ENCODE data around the gene APOB. TPM values are rescaled to one million over a fixed set of nuclear protein-coding genes. Genes with fewer than 3 reads are reported as not detected.

APOB gene
- total and polyA plus RNA-seq, 10 of the 15 experiments (the other 5 are each of a cell fraction or from before 2014, with no cell fraction given), result 1.4 TPM; not detected in 9

- SMC1A ChIA-PET (ENCODE audit: uncharacterized antibody, unreplicated experiment), result interaction anchor here (1.3 kb wide), 1 partner anchor 10 kb away, joined by 4 read pairs; no protein-coding TSS in a partner anchor
- no peak for TF ChIP-seq GABPA (IDR thresholded peaks at IDR 0.05; ENCODE audit: low read depth)
- no peak for TF ChIP-seq CBX3 (IDR thresholded peaks at IDR 0.05; ENCODE audit: borderline replicate concordance, low read depth)
- no peak for TF ChIP-seq FOS (IDR thresholded peaks at IDR 0.05; ENCODE audit: borderline replicate concordance, extremely low read depth, insufficient read length)
- no peak for TF ChIP-seq BMI1 (IDR thresholded peaks at IDR 0.05; ENCODE audit: borderline replicate concordance)
- no peak for TF ChIP-seq BCL3 (IDR thresholded peaks at IDR 0.05; ENCODE audit: borderline replicate concordance, insufficient read depth, low read depth, low read length, poor library complexity, severe bottlenecking)
- TF ChIP-seq, protein P1, sequence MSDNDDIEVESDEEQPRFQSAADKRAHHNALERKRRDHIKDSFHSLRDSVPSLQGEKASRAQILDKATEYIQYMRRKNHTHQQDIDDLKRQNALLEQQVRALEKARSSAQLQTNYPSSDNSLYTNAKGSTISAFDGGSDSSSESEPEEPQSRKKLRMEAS (IDR thresholded peaks at IDR 0.05; ENCODE audit: low read depth, low read length), result no peak
- TF ChIP-seq, protein P2, sequence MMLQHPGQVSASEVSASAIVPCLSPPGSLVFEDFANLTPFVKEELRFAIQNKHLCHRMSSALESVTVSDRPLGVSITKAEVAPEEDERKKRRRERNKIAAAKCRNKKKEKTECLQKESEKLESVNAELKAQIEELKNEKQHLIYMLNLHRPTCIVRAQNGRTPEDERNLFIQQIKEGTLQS (IDR thresholded peaks at IDR 0.05; ENCODE audit: borderline replicate concordance, extremely low read depth, low read depth, low read length), result no peak
- no peak for TF ChIP-seq NR2C2 (IDR thresholded peaks at IDR 0.05; ENCODE audit: borderline replicate concordance, control insufficient read depth, insufficient read length, low read depth)
- no peak for TF ChIP-seq JUND (IDR thresholded peaks at IDR 0.05; ENCODE audit: low read depth, low read length)
- no peak for TF ChIP-seq EZH2 (IDR thresholded peaks at IDR 0.05; ENCODE audit: borderline replicate concordance, control insufficient read depth, low read depth, low read length)
- TF ChIP-seq CREM (IDR thresholded peaks at IDR 0.05; ENCODE audit: low read depth), result no peak
- no peak for TF ChIP-seq RB1 (IDR thresholded peaks at IDR 0.05; ENCODE audit: borderline replicate concordance)
- no peak for TF ChIP-seq ETV6 (conservative IDR thresholded peaks at IDR 0.05 in 1 of 2, IDR thresholded peaks at IDR 0.05 in 1 of 2; ENCODE audit: borderline replicate concordance in 1 of 2, low read depth in 1 of 2)
- TF ChIP-seq SMAD1 (IDR thresholded peaks at IDR 0.05; ENCODE audit: low read depth, partially characterized antibody), result no peak
- TF ChIP-seq RFX5 (IDR thresholded peaks at IDR 0.05; ENCODE audit: low read depth, low read length), result no peak
- TF ChIP-seq USF1 (IDR thresholded peaks at IDR 0.05; ENCODE audit: borderline replicate concordance, extremely low read length, insufficient read depth, low read depth, low read length), result no peak
Observed at GRCh38 chr2:20972792-20973565, 70.9 kb downstream of the APOB start.

More at GRCh38 chr2:20972792-20973565, 70.9 kb downstream of the APOB start:
- ATAC-seq (no peak), FAIRE-seq (no peak), DNase-seq (ENCODE audit: low read depth, low spot score) (no peak)
- Histone ChIP-seq H3K9ac (ENCODE audit: control insufficient read depth, insufficient read depth, low read length) (no peak overlapping the region), H3K9me3 (replicated peaks; ENCODE audit: control insufficient read depth, insufficient read depth, low read length) (no peaks in the 10 kb centered on the region), H3K36me3 (ENCODE audit: control insufficient read depth in 2 of 2, insufficient read depth in 2 of 2, low read length in 1 of 2) (no peaks in the 10 kb centered on the region), H2AFZ (ENCODE audit: control insufficient read depth, low read depth, low read length) (no peak overlapping the region), H3K27me3 (replicated peaks in 1 of 2; ENCODE audit: control insufficient read depth in 2 of 2, insufficient read depth in 2 of 2, low read length in 1 of 2) (no peaks in the 10 kb centered on the region; a peak in 1 of 4 replicates), H3K4me1 (ENCODE audit: control insufficient read depth, insufficient read depth, low read length) (no peaks in the 10 kb centered on the region), H3K4me3 (no peak overlapping the region), H3K4me2 (ENCODE audit: control insufficient read depth, insufficient read depth) (no peak overlapping the region), H3K27ac (ENCODE audit: control insufficient read depth, insufficient read depth) (no peak overlapping the region), H4K20me1 (ENCODE audit: control insufficient read depth, insufficient read depth) (no peaks in the 10 kb centered on the region), H3K79me2 (ENCODE audit: control insufficient read depth, insufficient read depth, low read length) (no peaks in the 10 kb centered on the region)
- RAD21 ChIA-PET (ENCODE audit: unreplicated experiment), result interaction anchor here (0.8 kb wide), 1 partner anchor 312 kb away, joined by 3 read pairs; no protein-coding TSS in a partner anchor
- CTCF ChIA-PET, result interaction anchor here (0.7 to 1.5 kb wide), 3 partner anchors 10 to 1522 kb away, joined by 3 to 6 read pairs (median 3); no protein-coding TSS in a partner anchor
- POLR2A ChIA-PET, result interaction anchor here (1.6 kb wide), 1 partner anchor 10 kb away, joined by 3 read pairs; no protein-coding TSS in a partner anchor
- WGBS (ENCODE audit: insufficient coverage, insufficient replicate concordance, low lambda C conversion rate, missing lambda C conversion rate), result 36% methylated on average over 2 of the region's 2 CpGs
- no TSS peak for BruUV-seq (replicated peaks)
- in situ Hi-C loops (cut with MboI), result loop anchor here (25.0 kb wide), 1 partner anchor 536 kb away; the partner anchor contains the start of gene RHOB
- intact Hi-C loops (cut with micrococcal nuclease; ENCODE audit: unreplicated experiment), result no loop called here
